Renal pelvis (tissue), 4 donors: ENCODE measurements around the gene EHD1. TPM values are rescaled to one million over a fixed set of nuclear protein-coding genes. Genes with fewer than 3 reads are reported as not detected.
"Not testable (repeated sequence)": the region's sequence is repeated elsewhere in the genome, so short reads cannot be mapped to it uniquely, and the experiment has no call there.

Experiments
- DNase-seq: peaks from one replicate; pipeline ENCODE4 v3.0.0-alpha.2; 2013
- polyA plus RNA-seq, 3 donors: library from polyadenylated mRNA; unstranded; fragments of 120-200 nt; gene quantifications; one replicate each; pipeline ENCODE4 v1.2.1, GENCODE V29; 2013; ENCODE audit not compliant: insufficient read length in 3 of 3

EHD1 gene
- polyA plus RNA-seq, 3 donors = 61.6 to 73.4 (median 68.3) TPM

- DNase-seq = no peak
These were observed 45.8 kb downstream of the EHD1 start for GRCh38 chr11:64832467-64833197.

- no peak for DNase-seq
These were observed 47.0 kb downstream of the EHD1 start for GRCh38 chr11:64831411-64831891.

GRCh38 chr11:64829536-64830251 is 48.7 kb downstream of the EHD1 start:
- DNase-seq = no peak

GRCh38 chr11:64827451-64827839 is 51.0 kb downstream of the EHD1 start:
- DNase-seq = no peak

GRCh38 chr11:64826578-64827450 is 51.6 kb downstream of the EHD1 start:
- DNase-seq = no peak

GRCh38 chr11:64826062-64826461 is 52.4 kb downstream of the EHD1 start:
- no peak for DNase-seq

- no peak for DNase-seq
These were observed 54.8 kb downstream of the EHD1 start for GRCh38 chr11:64823568-64824119.

GRCh38 chr11:64817476-64817875 is 60.9 kb downstream of the EHD1 start:
- DNase-seq = no peak

- DNase-seq = not testable (repeated sequence)
These were observed 63.0 kb downstream of the EHD1 start for GRCh38 chr11:64815433-64815832.

- no peak for DNase-seq
These were observed 63.7 kb downstream of the EHD1 start for GRCh38 chr11:64814712-64815187.

- DNase-seq = no peak
These were observed 64.6 kb downstream of the EHD1 start for GRCh38 chr11:64813826-64814225.

- no peak for DNase-seq
These were observed 67.5 kb downstream of the EHD1 start for GRCh38 chr11:64810891-64811272.

GRCh38 chr11:64810271-64810890 is 68.0 kb downstream of the EHD1 start, which contains the start of gene MEN1:
TSS of gene MEN1 (minus strand) at chr11:64810551. CDS start at chr11:64810109, 442 bp downstream.
- peak; percentile 96 for DNase-seq

- peak; percentile 23 for DNase-seq
These were observed 68.6 kb downstream of the EHD1 start for GRCh38 chr11:64809781-64810241.

GRCh38 chr11:64805481-64805880 is 72.9 kb downstream of the EHD1 start:
- no peak for DNase-seq

- DNase-seq = no peak
These were observed 73.8 kb downstream of the EHD1 start for GRCh38 chr11:64804346-64805210.

GRCh38 chr11:64803846-64804345 is 74.5 kb downstream of the EHD1 start:
- DNase-seq = no peak

GRCh38 chr11:64803158-64803845 is 75.1 kb downstream of the EHD1 start, which contains the start of gene MAP4K2:
TSS of gene MAP4K2 (minus strand) at chr11:64803214. CDS start at chr11:64803149, 65 bp downstream.
- peak; percentile 89 for DNase-seq
